ENCODE results near the gene PTPRK. TPM values are rescaled to one million over a fixed set of nuclear protein-coding genes. Genes with fewer than 3 reads are reported as not detected.

PTPRK gene
- total and polyA plus RNA-seq, 2 of the 8 experiments (the other 6 are each of a cell fraction or from before 2014, with no cell fraction given), result 11.4 to 47.3 TPM

DNA sequence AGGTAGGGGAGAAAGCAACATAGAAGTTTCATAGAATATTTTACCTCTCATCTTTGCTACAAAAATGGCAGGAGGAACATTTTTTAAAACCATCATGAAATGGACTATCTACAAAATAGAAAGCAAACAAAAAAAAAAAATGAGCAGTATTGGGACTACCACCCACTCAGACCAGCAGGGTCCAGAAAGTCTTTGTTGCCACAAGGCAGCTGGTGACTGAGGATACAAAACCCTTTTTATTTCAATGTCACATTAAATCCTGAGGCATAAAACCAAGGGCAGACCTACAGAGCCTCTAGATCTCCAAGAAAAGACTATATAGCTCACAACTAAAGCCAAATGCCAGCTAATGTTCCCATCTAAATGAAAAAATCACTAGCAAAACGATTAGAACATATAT, 282.2 kb downstream of the PTPRK start:
- Histone ChIP-seq H3K56ac (replicated peaks; ENCODE audit: insufficient read length, low read depth, low read length) (no peak overlapping the region), H4K91ac (replicated peaks; ENCODE audit: insufficient read length, low read length) (no peak overlapping the region), H3K23ac (ENCODE audit: insufficient read length) (no peak overlapping the region), H2AFZ (ENCODE audit: low read length) (no peak overlapping the region), H2BK12ac (ENCODE audit: low read depth, low read length) (no peak overlapping the region), H3K36me3 (ENCODE audit: control insufficient read depth in 2 of 4, insufficient read depth in 4 of 4, low read length in 3 of 4) (no peaks in the 10 kb centered on the region), H3K79me1 (ENCODE audit: low read depth, low read length) (no peaks in the 10 kb centered on the region), H3K27me3 (replicated peaks in 1 of 4; ENCODE audit: control insufficient read depth in 3 of 4, extremely low read depth in 1 of 4, insufficient read depth in 3 of 4, low read length in 3 of 4) (no peaks in the 10 kb centered on the region), H3K18ac (ENCODE audit: extremely low read depth, low read length) (no peak overlapping the region), H4K5ac (ENCODE audit: insufficient read length, low read depth, low read length) (no peak overlapping the region), H4K20me1 (replicated peaks in 1 of 2; ENCODE audit: control insufficient read depth in 1 of 2, insufficient read depth in 2 of 2, low read length in 2 of 2) (no peaks in the 10 kb centered on the region), H3K14ac (ENCODE audit: insufficient read length) (no peak overlapping the region), H3K79me2 (ENCODE audit: control insufficient read depth in 1 of 2, insufficient read depth in 2 of 2, low read length in 2 of 2) (no peaks in the 10 kb centered on the region), H3K9me3 (ENCODE audit: insufficient read depth in 2 of 2, low read depth in 1 of 2, low read length in 1 of 2) (no peaks in the 10 kb centered on the region), H3K27ac (ENCODE audit: low read depth, low read length) (no peak overlapping the region), H3K4ac (replicated peaks; ENCODE audit: insufficient read length, low read depth, low read length) (no peak overlapping the region), H2BK15ac (ENCODE audit: low read length) (no peak overlapping the region), H2BK20ac (ENCODE audit: low read length) (no peak overlapping the region), H3K4me2 (ENCODE audit: insufficient read depth in 1 of 2, low read depth in 2 of 2, low read length in 2 of 2) (no peak overlapping the region), H2BK5ac (ENCODE audit: low read depth, low read length) (no peak overlapping the region), H3K4me3 (ENCODE audit: extremely low read depth in 1 of 4, insufficient read depth in 2 of 4, low read depth in 3 of 4, low read length in 4 of 4) (no peak overlapping the region), H3K23me2 (ENCODE audit: low read depth, low read length) (no peaks in the 10 kb centered on the region), H3K9ac (replicated peaks in 1 of 4; ENCODE audit: extremely low read depth in 1 of 4, low read depth in 3 of 4, low read length in 3 of 4) (no peak overlapping the region), H2BK120ac (replicated peaks; ENCODE audit: low read depth, low read length) (no peak overlapping the region), H2AK5ac (ENCODE audit: low read depth, low read length) (no peak overlapping the region), H4K8ac (ENCODE audit: extremely low read depth, insufficient read depth, low read length) (no peak overlapping the region), H3K4me1 (replicated peaks in 1 of 4; ENCODE audit: control insufficient read depth in 3 of 4, insufficient read depth in 4 of 4, low read length in 3 of 4) (peaks cover 0 to 5% (median 1%) of the 10 kb centered on the region in 4 experiments; a peak in 2 of 7 replicates)
- TF ChIP-seq POLR2A (IDR thresholded peaks at IDR 0.05; ENCODE audit: control extremely low read depth in 1 of 2, low read depth in 2 of 2, low read length in 2 of 2) (no peak), EGR1 (IDR thresholded peaks at IDR 0.05; ENCODE audit: borderline replicate concordance, low read depth, low read length) (no peak), ZNF274 (IDR thresholded peaks at IDR 0.05; ENCODE audit: borderline replicate concordance, extremely low read depth, low read length) (no peak), CREB1 (IDR thresholded peaks at IDR 0.05) (no peak), SIX5 (IDR thresholded peaks at IDR 0.05; ENCODE audit: low read depth, low read length) (no peak), RNF2 (IDR thresholded peaks at IDR 0.05; ENCODE audit: borderline replicate concordance, low read depth, low read length, missing control alignments, poor library complexity, severe bottlenecking) (no peak), POU5F1 (IDR thresholded peaks at IDR 0.05; ENCODE audit: low read depth, low read length) (no peak), YY1 (IDR thresholded peaks at IDR 0.05; ENCODE audit: low read depth, low read length) (no peak), BRCA1 (IDR thresholded peaks at IDR 0.05; ENCODE audit: low read depth, low read length) (no peak), CTBP2 (IDR thresholded peaks at IDR 0.05; ENCODE audit: borderline replicate concordance, insufficient read depth, insufficient read length, low read length) (no peak)
- TF ChIP-seq, protein P1, sequence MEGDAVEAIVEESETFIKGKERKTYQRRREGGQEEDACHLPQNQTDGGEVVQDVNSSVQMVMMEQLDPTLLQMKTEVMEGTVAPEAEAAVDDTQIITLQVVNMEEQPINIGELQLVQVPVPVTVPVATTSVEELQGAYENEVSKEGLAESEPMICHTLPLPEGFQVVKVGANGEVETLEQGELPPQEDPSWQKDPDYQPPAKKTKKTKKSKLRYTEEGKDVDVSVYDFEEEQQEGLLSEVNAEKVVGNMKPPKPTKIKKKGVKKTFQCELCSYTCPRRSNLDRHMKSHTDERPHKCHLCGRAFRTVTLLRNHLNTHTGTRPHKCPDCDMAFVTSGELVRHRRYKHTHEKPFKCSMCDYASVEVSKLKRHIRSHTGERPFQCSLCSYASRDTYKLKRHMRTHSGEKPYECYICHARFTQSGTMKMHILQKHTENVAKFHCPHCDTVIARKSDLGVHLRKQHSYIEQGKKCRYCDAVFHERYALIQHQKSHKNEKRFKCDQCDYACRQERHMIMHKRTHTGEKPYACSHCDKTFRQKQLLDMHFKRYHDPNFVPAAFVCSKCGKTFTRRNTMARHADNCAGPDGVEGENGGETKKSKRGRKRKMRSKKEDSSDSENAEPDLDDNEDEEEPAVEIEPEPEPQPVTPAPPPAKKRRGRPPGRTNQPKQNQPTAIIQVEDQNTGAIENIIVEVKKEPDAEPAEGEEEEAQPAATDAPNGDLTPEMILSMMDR (IDR thresholded peaks at IDR 0.05; ENCODE audit: control extremely low read depth in 1 of 3, insufficient read depth in 1 of 3, low read depth in 1 of 3, low read length in 3 of 3), result no peak
- WGBS, 2 experiments (ENCODE audit: extremely low coverage in 1 of 2, insufficient coverage in 1 of 2, insufficient read length in 1 of 2, insufficient replicate concordance in 2 of 2, low coverage in 1 of 2, low lambda C conversion rate in 2 of 2, missing lambda C conversion rate in 1 of 2), result 72% methylated on average over 1 of the region's 1 CpG; no CpG with 5 or more reads in 1 of the 2 experiments
- FAIRE-seq (no peak), DNase-seq (ENCODE audit: low read depth in 1 of 2, low spot score in 2 of 2) (no peak)
- CTCF ChIA-PET (ENCODE audit: partially characterized antibody), result no interaction called here
- POLR2A ChIA-PET (ENCODE audit: partially characterized antibody), result interaction anchor here (0.7 kb wide), 1 partner anchor 144 kb away, joined by 3 read pairs; no protein-coding TSS in a partner anchor
